GM04503 (cell line): ENCODE measurements around the gene AXL.
A peak's percentile ranks its signal among the peaks of the same experiment; 100 is the strongest.
"Not testable (repeated sequence)": the region's sequence is repeated elsewhere in the genome, so short reads cannot be mapped to it uniquely, and the experiment has no call there.

Experiments used
- DNase-seq: peaks from one replicate; pipeline ENCODE4 v3.0.0-alpha.2; 2012; ENCODE audit warnings: low read depth

The AXL gene

GRCh38 chr19:41218615-41219507 is at the start of gene AXL:
Gene AXL, plus strand, starts transcription at chr19:41219223. Its CDS starts 170 bp downstream, at chr19:41219393.
- DNase-seq, result peak; percentile 73

GRCh38 chr19:41172297-41173164 is 46.5 kb upstream of the AXL start:
- DNase-seq, result no peak

- DNase-seq, result no peak
These were observed 44.6 kb upstream of the AXL start for GRCh38 chr19:41174297-41174928.

- DNase-seq, result peak; percentile 39
These were observed 42.9 kb upstream of the AXL start for GRCh38 chr19:41175801-41176777.

GRCh38 chr19:41180173-41180572 is 38.9 kb upstream of the AXL start:
- DNase-seq, result not testable (repeated sequence)

GRCh38 chr19:41186971-41187883 is 31.8 kb upstream of the AXL start:
- DNase-seq, result no peak

- no peak for DNase-seq
These were observed 31.1 kb upstream of the AXL start for GRCh38 chr19:41187884-41188279.

GRCh38 chr19:41189425-41190065 is 29.5 kb upstream of the AXL start:
- no peak for DNase-seq

GRCh38 chr19:41192574-41193429 is 26.2 kb upstream of the AXL start, which contains the start of gene CYP2S1:
Gene CYP2S1, plus strand, starts transcription at chr19:41193219. Its CDS starts 46 bp downstream, at chr19:41193265.
- no peak for DNase-seq

GRCh38 chr19:41193430-41194156 is 25.4 kb upstream of the AXL start:
- DNase-seq, result no peak

- no peak for DNase-seq
These were observed 24.9 kb upstream of the AXL start for GRCh38 chr19:41194157-41194552.

- no peak for DNase-seq
These were observed 23.1 kb upstream of the AXL start for GRCh38 chr19:41195675-41196497.

- no peak for DNase-seq
These were observed 20.5 kb upstream of the AXL start for GRCh38 chr19:41198559-41198958.

- no peak for DNase-seq
These were observed 15.7 kb upstream of the AXL start for GRCh38 chr19:41203371-41203770.

GRCh38 chr19:41204338-41204737 is 14.7 kb upstream of the AXL start:
- not testable (repeated sequence) for DNase-seq

GRCh38 chr19:41205995-41206394 is 13.0 kb upstream of the AXL start:
- DNase-seq, result no peak

GRCh38 chr19:41206456-41206855 is 12.6 kb upstream of the AXL start:
- no peak for DNase-seq
